ENCODE results near the gene CCDC6.
"Not testable (repeated sequence)": the region's sequence is repeated elsewhere in the genome, so short reads cannot be mapped to it uniquely, and the experiment has no call there.

Gene CCDC6

GRCh38 chr10:59748834-59749233, 157.5 kb downstream of the CCDC6 start:
- DNase-seq: no peak

GRCh38 chr10:59745163-59745650, 161.1 kb downstream of the CCDC6 start:
- DNase-seq: no peak

- DNase-seq: not testable (repeated sequence)
These were observed 161.6 kb downstream of the CCDC6 start for GRCh38 chr10:59744762-59745161.

- not testable (repeated sequence) for DNase-seq
These were observed 162.2 kb downstream of the CCDC6 start for GRCh38 chr10:59744156-59744555.

GRCh38 chr10:59741583-59741982, 164.8 kb downstream of the CCDC6 start:
- no peak for DNase-seq

GRCh38 chr10:59741048-59741447, 165.3 kb downstream of the CCDC6 start:
- DNase-seq: no peak
